Adrenal gland (tissue), 5 donors: ENCODE data around the gene PLCB1.

Experiments
- POLR2A ChIP-seq, 2 donors: fragments of 450-650 bp; IDR thresholded peaks; one replicate each; pipeline ENCODE4 v1.6.1; 2017; ENCODE audit warnings: antibody characterized with exemption in 2 of 2, mild to moderate bottlenecking in 2 of 2, moderate library complexity in 1 of 2
- TF ChIP-seq, protein P1 (sequence below), 6 experiments: fragments of 450-650 bp in 4 of 6; fragments of 200-600 bp in 2 of 6; sonication (generic) in 1 of 6; IDR thresholded peaks; 1 replicate in 5 of 6; 2 replicates in 1 of 6; pipeline versions ENCODE4 v1.5.1 to v1.8.0; 2016 to 2021; ENCODE audit warnings: antibody characterized with exemption in 6 of 6, mild to moderate bottlenecking in 2 of 6, moderate library complexity in 1 of 6
- donor health status: DM: no; HTN: no; CAD: no.

DNA sequence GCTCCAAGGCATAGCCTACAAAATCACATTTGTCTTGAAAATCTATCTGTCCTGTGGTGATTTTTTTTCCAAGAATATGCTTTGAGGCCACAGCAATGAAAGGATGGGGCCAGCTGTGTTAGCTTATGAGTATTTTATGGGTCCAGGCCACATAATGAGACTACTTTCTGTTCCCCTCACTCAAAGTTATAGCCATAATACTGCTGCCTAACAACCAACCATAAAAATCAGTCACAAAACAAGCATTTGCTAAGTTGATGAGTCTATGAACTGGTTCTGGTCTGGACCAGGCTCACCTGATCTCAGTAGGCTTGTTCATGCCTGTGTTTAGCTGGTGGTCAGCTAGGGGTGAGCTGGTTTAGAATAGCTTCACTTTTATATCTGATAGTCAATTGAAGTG, 744.3 kb downstream of the PLCB1 start:
- no peak for TF ChIP-seq POLR2A (IDR thresholded peaks at IDR 0.05)
- TF ChIP-seq, protein P1, sequence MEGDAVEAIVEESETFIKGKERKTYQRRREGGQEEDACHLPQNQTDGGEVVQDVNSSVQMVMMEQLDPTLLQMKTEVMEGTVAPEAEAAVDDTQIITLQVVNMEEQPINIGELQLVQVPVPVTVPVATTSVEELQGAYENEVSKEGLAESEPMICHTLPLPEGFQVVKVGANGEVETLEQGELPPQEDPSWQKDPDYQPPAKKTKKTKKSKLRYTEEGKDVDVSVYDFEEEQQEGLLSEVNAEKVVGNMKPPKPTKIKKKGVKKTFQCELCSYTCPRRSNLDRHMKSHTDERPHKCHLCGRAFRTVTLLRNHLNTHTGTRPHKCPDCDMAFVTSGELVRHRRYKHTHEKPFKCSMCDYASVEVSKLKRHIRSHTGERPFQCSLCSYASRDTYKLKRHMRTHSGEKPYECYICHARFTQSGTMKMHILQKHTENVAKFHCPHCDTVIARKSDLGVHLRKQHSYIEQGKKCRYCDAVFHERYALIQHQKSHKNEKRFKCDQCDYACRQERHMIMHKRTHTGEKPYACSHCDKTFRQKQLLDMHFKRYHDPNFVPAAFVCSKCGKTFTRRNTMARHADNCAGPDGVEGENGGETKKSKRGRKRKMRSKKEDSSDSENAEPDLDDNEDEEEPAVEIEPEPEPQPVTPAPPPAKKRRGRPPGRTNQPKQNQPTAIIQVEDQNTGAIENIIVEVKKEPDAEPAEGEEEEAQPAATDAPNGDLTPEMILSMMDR (IDR thresholded peaks at IDR 0.05): no peak
